Right lobe of liver (tissue), 6 donors: Measurements from ENCODE around the gene ZNF467. TPM values are rescaled to one million over a fixed set of nuclear protein-coding genes. Genes with fewer than 3 reads are reported as not detected.

Experiments used
- ATAC-seq, 4 donors: fragments of 200-7000 bp; cut with Tn5 transposase; one replicate each; pipeline ENCODE4 v1.9.1; 2020; ENCODE audit warnings: mild to moderate bottlenecking in 4 of 4, moderate library complexity in 4 of 4
- DNase-seq, 3 donors: peaks; one replicate each; pipeline ENCODE4 v3.0.0-alpha.2; 2020
- H3K27ac ChIP-seq, 3 donors: fragments of 200-600 bp; one replicate each; pipeline ENCODE4 v1.8.0; 2022
- H3K27me3 ChIP-seq, 2 donors: fragments of 200-600 bp; one replicate each; pipeline ENCODE4 v1.8.0; 2022
- H3K36me3 ChIP-seq, 4 donors: fragments of 200-600 bp; sonication (generic) in 1 of 4; one replicate each; pipeline versions ENCODE4 v1.5.1 to v1.8.0; 2017 to 2022; ENCODE audit warnings: control low read depth in 1 of 4
- H3K4me1 ChIP-seq, 4 donors: fragments of 200-600 bp; sonication (generic) in 1 of 4; one replicate each; pipeline versions ENCODE4 v1.5.1 to v1.8.0; 2017 to 2022; ENCODE audit warnings: control low read depth in 1 of 4
- H3K4me3 ChIP-seq, 3 donors: fragments of 200-600 bp; one replicate each; pipeline ENCODE4 v1.8.0; 2022
- H3K9me3 ChIP-seq, 4 donors: fragments of 200-600 bp; sonication (generic) in 1 of 4; one replicate each; pipeline versions ENCODE4 v1.5.1 to v1.8.0; 2017 to 2022; ENCODE audit warnings: control low read depth in 1 of 4
- CTCF ChIP-seq, 4 donors: fragments of 200-600 bp in 3 of 4; fragments of 450-650 bp in 1 of 4; IDR thresholded peaks; one replicate each; pipeline versions ENCODE4 v1.5.1 to v1.8.0; 2016 to 2022; ENCODE audit warnings: antibody characterized with exemption in 4 of 4, mild to moderate bottlenecking in 2 of 4
- POLR2A ChIP-seq: fragments of 450-650 bp; IDR thresholded peaks from one replicate; pipeline ENCODE4 v1.6.1; 2017; ENCODE audit warnings: antibody characterized with exemption, mild to moderate bottlenecking
- WGBS: methylation state at CpG from one replicate; pipeline ENCODE4 v1.1.6; 2018; ENCODE audit warnings: low coverage, low lambda C conversion rate; ENCODE audit not compliant: insufficient coverage; ENCODE audit errors: missing lambda C conversion rate; 5-methylcytosine and 5-hydroxymethylcytosine counted together
- intact Hi-C, 2 donors: fragments of 100-400 bp; cut with DNase I; formaldehyde crosslinking; loops; one replicate each; pipeline versions ENCODE4 v1.11.2 to v1.14.1; 2022
- total RNA-seq, 6 experiments: library from RNA; depleted of rRNA in 2 of 6; stranded (reverse); fragments of >200 nt in 2 of 6; fragmentation: NEBNext Ultra II Directional in 3 of 6; extraction: Animal tissue kit (Norgen Biotek cat#: 25700) in 3 of 6; gene quantifications; one replicate each; pipeline versions ENCODE4 v1.1.0 to v1.2.4, GENCODE V29; 2016 to 2023
- donor health status: DM: no; HTN: yes; CAD: no.
- donor health status: DM: no; HTN: no; CAD: no.
- donor health status: DM: no; HTN: no; CAD: no.
- donor health status: DM: no; HTN: yes; CAD: no.
- donor health status: DM: no; HTN: yes; CAD: no.

The ZNF467 gene
- total RNA-seq, 6 experiments from 2014 or later = 3.6 to 14.6 (median 5.8) TPM

GRCh38 chr7:149803551-149804074, 30.2 kb upstream of the ZNF467 start:
- TF ChIP-seq CTCF (IDR thresholded peaks at IDR 0.05) (no peak), POLR2A (no peak)
- Histone ChIP-seq H3K4me3 (no peak overlapping the region), H3K27me3 (no peaks in the 10 kb centered on the region), H3K4me1 (no peaks in the 10 kb centered on the region), H3K27ac (no peak overlapping the region), H3K36me3 (no peaks in the 10 kb centered on the region), H3K9me3 (no peaks in the 10 kb centered on the region)
- DNase-seq (no peak), ATAC-seq (no peak)
- intact Hi-C loops = loop anchor here in 1 of 2 donors (5.0 kb wide), 1 partner anchor 239 kb away; no protein-coding TSS in a partner anchor
- WGBS = 100% methylated on average over 2 of the region's 17 CpGs

- DNase-seq (no peak), ATAC-seq (no peak)
- Histone ChIP-seq H3K27ac (no peak overlapping the region), H3K9me3 (no peaks in the 10 kb centered on the region), H3K27me3 (no peaks in the 10 kb centered on the region), H3K4me3 (no peak overlapping the region), H3K4me1 (no peaks in the 10 kb centered on the region), H3K36me3 (no peaks in the 10 kb centered on the region)
- TF ChIP-seq POLR2A (no peak), CTCF (IDR thresholded peaks at IDR 0.05) (no peak)
- intact Hi-C loops = loop anchor here in 1 of 2 donors (5.0 kb wide), 1 partner anchor 239 kb away; no protein-coding TSS in a partner anchor
- WGBS = no CpG with 5 or more reads among the region's 12 CpGs
Observed at GRCh38 chr7:149802966-149803365, 29.6 kb upstream of the ZNF467 start.

- H3K4me3 ChIP-seq = no peak overlapping the region
- no peaks in the 10 kb centered on the region for H3K4me1 ChIP-seq
- H3K36me3 ChIP-seq = no peaks in the 10 kb centered on the region
- no peak for TF ChIP-seq POLR2A
- TF ChIP-seq CTCF (IDR thresholded peaks at IDR 0.05) = no peak
- no peak for ATAC-seq
- no peaks in the 10 kb centered on the region for H3K27me3 ChIP-seq
- WGBS = 98% methylated on average over 6 of the region's 16 CpGs
- intact Hi-C loops = loop anchor here in 1 of 2 donors (5.0 kb wide), 1 partner anchor 240 kb away; no protein-coding TSS in a partner anchor
- H3K9me3 ChIP-seq = no peaks in the 10 kb centered on the region
- no peak overlapping the region for H3K27ac ChIP-seq
- DNase-seq = no peak
Observed at GRCh38 chr7:149801816-149802215, 28.4 kb upstream of the ZNF467 start.

GRCh38 chr7:149801002-149801566, 27.7 kb upstream of the ZNF467 start:
- no peaks in the 10 kb centered on the region for H3K36me3 ChIP-seq
- no peak overlapping the region for H3K4me3 ChIP-seq
- H3K27me3 ChIP-seq = no peaks in the 10 kb centered on the region
- DNase-seq = no peak
- H3K9me3 ChIP-seq = no peaks in the 10 kb centered on the region
- H3K27ac ChIP-seq = no peak overlapping the region
- WGBS = 96% methylated on average over 2 of the region's 2 CpGs
- H3K4me1 ChIP-seq = no peaks in the 10 kb centered on the region
- intact Hi-C loops = loop anchor here in 1 of 2 donors (5.0 kb wide), 1 partner anchor 241 kb away; no protein-coding TSS in a partner anchor
- ATAC-seq = no peak
- no peak for TF ChIP-seq POLR2A
- no peak for TF ChIP-seq CTCF (IDR thresholded peaks at IDR 0.05)
